IPS DF 4.7 (cell line): Measurements from ENCODE around the gene TRPC4AP.
"Not testable (repeated sequence)": the region's sequence is repeated elsewhere in the genome, so short reads cannot be mapped to it uniquely, and the experiment has no call there.

Experiments
- DNase-seq: peaks from one replicate; pipeline ENCODE4 v3.0.0-alpha.2; 2013; ENCODE audit warnings: low spot score; ENCODE audit errors: extremely low read depth

The TRPC4AP gene

DNA sequence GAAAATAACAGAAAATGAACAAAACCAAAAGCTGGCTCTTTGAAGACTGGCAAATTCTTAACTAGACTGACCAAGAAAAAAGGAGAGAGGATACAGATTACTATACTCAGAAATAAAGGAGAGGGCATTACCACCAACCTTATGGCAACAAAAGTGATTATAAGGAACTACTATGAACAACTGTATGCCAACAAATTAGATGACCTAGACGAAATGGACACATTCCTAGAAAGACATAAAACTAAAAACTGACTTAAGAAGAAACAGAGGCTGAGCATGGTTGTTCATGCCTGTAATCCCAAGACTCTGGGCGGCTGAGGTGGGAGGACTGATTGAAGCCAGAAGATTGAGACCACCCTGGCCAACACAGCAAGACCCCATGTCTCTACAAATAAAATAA, 33.5 kb downstream of the TRPC4AP start:
- DNase-seq: no peak

DNA sequence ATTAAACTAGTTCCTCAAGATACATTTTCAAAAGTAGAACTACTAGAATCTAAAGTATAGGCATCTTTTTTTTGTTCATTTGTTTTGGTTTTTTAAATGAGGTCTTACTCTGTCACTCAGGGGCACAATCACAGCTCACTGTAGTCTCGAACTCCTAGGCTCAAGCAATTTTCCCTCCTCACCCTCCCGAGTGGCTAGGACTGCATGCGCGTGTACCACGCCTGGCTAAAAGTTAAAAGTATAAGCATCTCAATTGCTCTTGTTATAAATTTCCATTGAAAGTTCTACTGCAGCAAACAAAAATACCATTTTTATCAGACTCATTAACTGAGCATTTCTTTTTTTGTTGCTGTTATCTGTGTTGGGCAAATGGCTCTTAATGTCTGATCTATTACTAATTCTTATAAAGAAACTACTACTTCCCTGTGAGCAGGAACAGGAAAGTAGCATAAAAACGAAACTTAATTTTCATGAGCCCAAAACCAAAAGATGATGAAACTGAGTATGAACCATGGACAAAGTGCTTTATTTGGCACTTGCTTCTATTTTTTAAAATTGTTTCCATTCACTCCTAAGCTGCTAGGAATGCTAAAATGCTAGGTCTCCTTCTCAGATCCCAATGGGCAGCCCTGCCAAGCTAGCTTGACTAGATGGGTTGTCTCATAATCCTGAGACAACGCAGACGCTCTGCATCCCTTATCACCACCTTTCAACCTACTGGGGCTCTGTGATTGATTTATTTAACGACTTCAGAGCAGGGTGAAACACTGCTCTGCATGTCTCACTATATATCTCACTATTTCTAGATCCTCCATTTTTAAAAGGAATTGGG, 36.9 kb downstream of the TRPC4AP start:
- DNase-seq: no peak

GRCh38 chr20:35054814-35055213, 37.8 kb downstream of the TRPC4AP start:
- DNase-seq: no peak

DNA sequence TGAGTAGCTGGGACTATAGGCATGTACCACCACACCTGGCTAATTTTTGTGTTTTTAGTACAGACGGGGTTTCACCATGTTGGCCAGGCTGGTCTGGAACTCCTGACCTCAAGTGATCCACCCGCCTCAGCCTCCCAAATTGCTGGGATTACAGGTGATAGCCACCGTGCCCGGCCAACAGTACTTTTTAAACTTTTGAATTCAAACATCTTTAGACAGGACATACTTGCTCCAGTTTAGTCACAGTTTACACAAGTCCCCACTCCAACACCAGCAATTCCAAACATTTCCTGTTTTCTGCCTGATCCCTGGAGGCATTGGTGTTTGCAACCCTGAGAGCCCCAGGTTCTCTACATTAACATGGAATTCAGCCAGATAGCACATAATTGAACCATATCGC, 40.0 kb downstream of the TRPC4AP start:
- not testable (repeated sequence) for DNase-seq

- no peak for DNase-seq
Observed at GRCh38 chr20:35049776-35050352, 42.7 kb downstream of the TRPC4AP start.

GRCh38 chr20:35048739-35049138, 43.9 kb downstream of the TRPC4AP start:
- DNase-seq: no peak

- no peak for DNase-seq
Observed at GRCh38 chr20:35042268-35042667, 50.3 kb downstream of the TRPC4AP start.

GRCh38 chr20:35040646-35041045, 52.0 kb downstream of the TRPC4AP start:
- DNase-seq: no peak

- no peak for DNase-seq
Observed at GRCh38 chr20:35039846-35040489, 52.6 kb downstream of the TRPC4AP start.

DNA sequence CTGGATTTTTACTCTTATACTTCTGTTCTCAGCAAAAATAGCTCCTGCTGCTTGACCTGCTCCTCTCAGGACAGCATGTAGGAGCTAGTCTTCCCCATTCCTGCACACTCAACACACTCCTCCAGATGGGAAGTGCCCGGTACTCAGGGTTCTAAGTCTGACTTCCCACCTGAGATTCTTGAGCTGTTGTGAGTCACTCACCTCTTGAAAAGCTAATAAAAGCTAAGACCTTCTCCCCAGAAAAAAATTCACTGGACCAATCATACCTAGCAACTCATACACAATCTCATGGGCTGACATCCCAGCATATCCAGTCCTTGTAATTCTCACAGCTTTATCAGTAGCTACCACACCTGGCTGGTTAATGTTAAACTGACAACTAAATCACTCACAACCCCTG, 53.5 kb downstream of the TRPC4AP start:
- DNase-seq: no peak

DNA sequence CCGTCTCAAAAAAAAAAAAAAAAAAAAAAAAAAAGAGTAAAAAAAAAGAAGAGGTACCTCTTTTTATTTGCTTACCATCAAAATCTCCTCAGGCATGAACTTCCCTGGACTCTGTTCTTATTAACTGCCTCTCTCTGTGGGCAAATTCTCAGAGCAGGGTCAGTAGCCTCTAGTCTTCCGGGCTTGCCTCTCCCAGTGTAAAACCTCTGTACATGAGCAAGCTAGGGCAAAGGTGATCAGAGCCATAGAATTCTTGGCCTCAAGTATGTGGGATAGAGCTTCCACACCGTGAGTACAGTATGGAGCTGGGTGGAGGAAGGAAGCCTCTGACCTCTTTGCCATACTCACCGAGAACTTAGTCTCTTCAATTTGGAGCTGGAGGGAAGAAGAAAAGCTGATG, 58.5 kb downstream of the TRPC4AP start:
- no peak for DNase-seq

- DNase-seq: no peak
Observed at GRCh38 chr20:35030136-35030535, 62.5 kb downstream of the TRPC4AP start.

- DNase-seq: no peak
Observed at GRCh38 chr20:35027301-35027700, 65.3 kb downstream of the TRPC4AP start.

GRCh38 chr20:35025116-35025515, 67.5 kb downstream of the TRPC4AP start:
- DNase-seq: no peak

DNA sequence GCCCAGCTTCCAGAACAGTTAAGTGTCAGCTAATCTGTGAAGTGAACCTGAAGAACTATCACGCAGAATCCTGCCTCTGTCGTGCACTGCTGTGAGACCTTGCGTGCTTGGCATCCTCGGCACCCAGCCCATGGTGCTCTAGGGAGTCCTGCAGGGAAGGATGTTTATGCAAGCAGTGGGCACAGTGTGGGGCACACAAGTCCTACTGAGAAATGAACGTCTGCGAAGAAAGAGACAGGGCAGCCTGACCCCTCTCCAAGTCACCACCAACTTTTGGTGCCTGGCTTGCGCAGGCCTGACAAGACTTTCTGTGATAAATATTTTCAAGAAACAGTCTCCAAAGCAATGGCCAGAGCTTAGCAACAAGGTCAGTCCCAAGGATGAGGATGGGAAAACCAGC, 69.0 kb downstream of the TRPC4AP start:
- no peak for DNase-seq

DNA sequence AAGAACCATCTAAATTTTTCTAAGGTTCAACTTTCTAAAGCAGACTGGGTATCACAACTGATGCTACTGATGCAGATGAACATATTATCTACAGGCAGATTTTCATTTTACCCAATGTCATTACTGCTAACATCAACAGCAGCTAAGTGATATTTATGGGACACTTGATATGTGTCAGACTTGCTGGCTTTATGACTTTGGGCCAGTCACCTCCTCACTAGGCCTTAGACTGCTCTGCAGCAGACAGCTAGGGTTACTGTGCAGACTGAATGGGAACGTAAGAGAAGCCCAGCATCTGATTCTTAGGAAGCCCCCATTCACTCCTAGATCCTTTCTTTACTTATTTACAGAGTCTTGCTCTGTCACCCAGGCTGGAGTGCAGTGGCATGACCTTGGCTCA, 70.8 kb downstream of the TRPC4AP start:
- no peak for DNase-seq

GRCh38 chr20:35021063-35021462, 71.5 kb downstream of the TRPC4AP start:
- no peak for DNase-seq

GRCh38 chr20:35020108-35020928, 72.3 kb downstream of the TRPC4AP start:
- no peak for DNase-seq

DNA sequence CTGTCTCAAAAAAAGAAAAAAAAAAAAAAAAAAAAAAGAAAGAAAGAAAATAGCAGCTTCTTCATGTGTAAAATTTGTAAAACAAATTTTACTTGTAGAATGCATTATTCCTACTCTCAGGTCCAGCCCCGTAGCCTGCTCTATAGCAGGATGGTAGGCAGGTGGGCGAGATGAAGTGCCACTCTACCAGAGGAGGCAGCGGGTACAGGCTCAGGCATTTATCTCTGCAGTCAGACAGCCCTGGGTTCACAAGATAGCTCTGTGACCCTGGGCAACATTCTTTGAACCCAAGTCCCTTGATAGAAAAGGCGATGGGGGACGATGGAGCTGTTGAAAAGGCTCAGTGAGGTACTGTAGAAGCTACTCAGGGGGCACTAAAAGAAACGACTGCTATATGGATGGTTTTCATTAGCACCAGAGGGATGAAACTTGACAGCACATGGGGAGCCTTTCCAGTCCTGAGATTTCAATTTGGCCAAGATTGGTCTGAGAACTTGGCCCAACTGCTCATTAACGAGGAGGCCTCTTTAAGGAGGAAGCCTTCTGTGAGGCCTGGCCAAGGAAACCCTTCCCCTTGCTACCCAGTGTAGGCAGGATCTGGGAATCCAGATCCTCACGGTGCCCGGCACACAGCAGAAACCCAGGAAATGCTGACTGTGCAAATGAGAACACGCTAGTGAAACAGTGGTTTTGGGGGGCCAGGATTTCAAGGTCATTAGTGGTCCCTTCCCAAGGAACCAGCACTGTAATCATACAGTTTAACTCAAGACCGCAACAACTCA, 73.8 kb downstream of the TRPC4AP start:
- DNase-seq: no peak

DNA sequence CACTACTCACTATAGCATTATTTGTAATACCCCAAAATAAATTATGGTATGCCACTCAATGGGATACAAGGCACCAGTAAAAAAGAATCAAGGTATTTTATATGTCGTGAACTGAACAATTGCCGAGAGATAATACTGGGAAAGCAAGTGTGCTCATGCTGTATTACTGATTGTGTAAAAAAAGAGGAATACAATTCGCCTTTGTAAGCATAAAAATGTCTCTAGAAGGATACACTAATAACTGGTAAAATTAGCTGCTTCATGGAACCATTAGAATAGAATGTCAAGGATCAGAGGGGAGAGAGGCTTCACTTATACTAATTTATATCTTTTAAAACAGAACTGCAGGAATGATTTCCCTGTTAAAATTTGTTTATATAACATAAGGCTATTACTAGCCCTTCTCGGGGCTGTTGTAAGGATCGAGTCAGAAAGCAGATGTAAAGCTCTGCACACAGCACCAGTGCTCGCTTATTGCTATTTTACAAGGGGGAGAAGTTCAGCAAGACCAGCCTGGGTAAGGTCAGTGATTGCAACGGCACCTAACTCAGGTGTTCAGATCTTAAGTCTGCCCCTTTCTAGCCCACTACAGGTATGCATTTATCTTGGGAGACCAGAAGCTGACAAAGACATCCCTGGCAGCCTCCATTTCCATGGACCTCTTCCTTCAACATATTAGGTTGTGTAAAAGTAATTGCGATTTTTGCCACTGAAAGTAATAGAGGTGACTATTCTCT, 75.3 kb downstream of the TRPC4AP start:
- DNase-seq: no peak
